ENCODE measurements around the gene RABGGTA. TPM values are rescaled to one million over a fixed set of nuclear protein-coding genes. Genes with fewer than 3 reads are reported as not detected.

RABGGTA gene
- total and polyA plus RNA-seq, 9 of the 15 experiments (the other 6 are each of a cell fraction or from before 2014, with no cell fraction given), result 4.5 to 24.2 (median 15.5) TPM

DNA sequence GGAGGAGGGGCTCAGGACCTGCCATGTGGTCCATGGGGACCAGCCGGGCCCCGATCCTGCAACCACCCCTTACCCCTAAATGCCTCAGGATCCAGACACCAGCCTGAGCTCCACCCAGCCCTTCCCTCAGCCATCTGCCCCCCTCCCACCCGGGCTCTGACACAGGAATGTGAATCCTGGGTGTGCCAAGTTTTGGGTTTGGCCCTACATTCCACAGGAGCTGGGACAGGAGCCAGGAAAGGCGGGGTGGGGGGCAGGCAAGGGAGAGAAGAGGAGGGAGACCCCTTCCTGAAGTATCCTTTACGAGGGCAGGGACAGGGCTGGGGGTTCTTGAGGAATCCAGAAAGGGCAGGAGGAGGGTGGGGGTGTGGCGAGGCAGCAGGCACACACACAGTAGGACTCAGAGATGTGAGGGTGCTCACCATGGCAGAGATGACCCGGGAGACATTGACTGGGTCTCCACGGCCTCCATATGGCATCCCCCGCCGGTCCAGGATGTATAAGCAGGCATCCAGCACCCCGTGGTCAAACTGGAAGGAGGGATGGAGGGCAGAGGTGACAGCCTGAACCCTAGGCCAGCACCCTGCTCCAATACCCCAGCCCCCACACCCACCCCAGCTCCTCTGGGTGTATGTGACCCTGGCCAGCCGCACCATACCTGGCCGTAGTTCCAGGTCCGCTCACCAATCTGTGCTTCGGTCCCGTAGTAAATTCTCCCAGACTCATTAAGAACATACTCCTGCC is 11.9 kb downstream of the RABGGTA start (continued):
- TF ChIP-seq, protein P1, sequence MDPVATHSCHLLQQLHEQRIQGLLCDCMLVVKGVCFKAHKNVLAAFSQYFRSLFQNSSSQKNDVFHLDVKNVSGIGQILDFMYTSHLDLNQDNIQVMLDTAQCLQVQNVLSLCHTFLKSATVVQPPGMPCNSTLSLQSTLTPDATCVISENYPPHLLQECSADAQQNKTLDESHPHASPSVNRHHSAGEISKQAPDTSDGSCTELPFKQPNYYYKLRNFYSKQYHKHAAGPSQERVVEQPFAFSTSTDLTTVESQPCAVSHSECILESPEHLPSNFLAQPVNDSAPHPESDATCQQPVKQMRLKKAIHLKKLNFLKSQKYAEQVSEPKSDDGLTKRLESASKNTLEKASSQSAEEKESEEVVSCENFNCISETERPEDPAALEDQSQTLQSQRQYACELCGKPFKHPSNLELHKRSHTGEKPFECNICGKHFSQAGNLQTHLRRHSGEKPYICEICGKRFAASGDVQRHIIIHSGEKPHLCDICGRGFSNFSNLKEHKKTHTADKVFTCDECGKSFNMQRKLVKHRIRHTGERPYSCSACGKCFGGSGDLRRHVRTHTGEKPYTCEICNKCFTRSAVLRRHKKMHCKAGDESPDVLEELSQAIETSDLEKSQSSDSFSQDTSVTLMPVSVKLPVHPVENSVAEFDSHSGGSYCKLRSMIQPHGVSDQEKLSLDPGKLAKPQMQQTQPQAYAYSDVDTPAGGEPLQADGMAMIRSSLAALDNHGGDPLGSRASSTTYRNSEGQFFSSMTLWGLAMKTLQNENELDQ (CRISPR knock-in tag; IDR thresholded peaks at IDR 0.05; ENCODE audit: borderline replicate concordance), result no peak
- TF ChIP-seq, protein P2, sequence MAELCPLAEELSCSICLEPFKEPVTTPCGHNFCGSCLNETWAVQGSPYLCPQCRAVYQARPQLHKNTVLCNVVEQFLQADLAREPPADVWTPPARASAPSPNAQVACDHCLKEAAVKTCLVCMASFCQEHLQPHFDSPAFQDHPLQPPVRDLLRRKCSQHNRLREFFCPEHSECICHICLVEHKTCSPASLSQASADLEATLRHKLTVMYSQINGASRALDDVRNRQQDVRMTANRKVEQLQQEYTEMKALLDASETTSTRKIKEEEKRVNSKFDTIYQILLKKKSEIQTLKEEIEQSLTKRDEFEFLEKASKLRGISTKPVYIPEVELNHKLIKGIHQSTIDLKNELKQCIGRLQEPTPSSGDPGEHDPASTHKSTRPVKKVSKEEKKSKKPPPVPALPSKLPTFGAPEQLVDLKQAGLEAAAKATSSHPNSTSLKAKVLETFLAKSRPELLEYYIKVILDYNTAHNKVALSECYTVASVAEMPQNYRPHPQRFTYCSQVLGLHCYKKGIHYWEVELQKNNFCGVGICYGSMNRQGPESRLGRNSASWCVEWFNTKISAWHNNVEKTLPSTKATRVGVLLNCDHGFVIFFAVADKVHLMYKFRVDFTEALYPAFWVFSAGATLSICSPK (IDR thresholded peaks at IDR 0.05; ENCODE audit: borderline replicate concordance), result no peak
- no peak for TF ChIP-seq MTA3 (IDR thresholded peaks at IDR 0.05; ENCODE audit: borderline replicate concordance)

All from K562 (cell line).